Measurements from ENCODE around the gene GRID2.

DNA sequence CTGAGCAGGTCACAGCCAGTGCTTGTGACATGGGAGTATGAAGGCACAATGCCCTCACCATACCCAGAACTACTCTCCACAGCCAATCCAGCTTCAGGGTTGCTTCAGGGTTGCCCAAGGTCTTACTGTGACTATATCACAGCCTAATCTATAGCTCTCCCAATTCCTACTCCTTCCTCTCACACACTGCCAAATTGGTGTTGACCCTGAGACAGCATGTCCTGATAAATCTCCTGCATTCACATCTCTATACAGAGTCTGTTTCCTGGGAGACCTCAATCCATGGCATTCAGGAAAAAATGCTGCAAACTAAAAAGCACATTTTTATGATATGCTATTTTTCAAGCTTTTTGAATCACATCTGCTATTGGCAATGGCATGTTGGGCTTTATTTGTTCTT lies 456.7 kb downstream of the GRID2 start:
- TF ChIP-seq ZNF622 (IDR thresholded peaks at IDR 0.05) = no peak
- no peak for TF ChIP-seq EGR1 (IDR thresholded peaks at IDR 0.05; ENCODE audit: borderline replicate concordance in 1 of 2, low read depth in 2 of 2, low read length in 2 of 2)
- TF ChIP-seq KDM1A (IDR thresholded peaks at IDR 0.05; ENCODE audit: borderline replicate concordance) = no peak
- TF ChIP-seq EP300 (IDR thresholded peaks at IDR 0.05; ENCODE audit: borderline replicate concordance in 1 of 2, control insufficient read depth in 1 of 2, low read depth in 2 of 2, low read length in 2 of 2) = no peak
- no peak for TF ChIP-seq ZNF274 (IDR thresholded peaks at IDR 0.05; ENCODE audit: insufficient read depth, insufficient read length)
- no peak for TF ChIP-seq POLR2AphosphoS5 (IDR thresholded peaks at IDR 0.05; ENCODE audit: low read length)

Measured in GM12878 (cell line).